Chondrocyte (in vitro differentiated cells): ENCODE measurements around the gene PLXNA4. TPM values are rescaled to one million over a fixed set of nuclear protein-coding genes. Genes with fewer than 3 reads are reported as not detected.

Experiments used
- DNase-seq: peaks from one replicate; pipeline ENCODE4 v3.0.0; 2021; ENCODE audit warnings: mixed read lengths, low spot score
- H3K27ac Mint-ChIP-seq: one replicate; pipeline ENCODE4 v1.8.0; 2021; ENCODE audit warnings: mild to moderate bottlenecking, moderate library complexity, mixed read lengths; ENCODE audit not compliant: unreplicated experiment
- H3K27me3 Mint-ChIP-seq: 2 replicates; pipeline ENCODE4 v1.8.0; 2021; ENCODE audit warnings: low read depth, mixed read lengths
- H3K36me3 Mint-ChIP-seq: 2 replicates; pipeline ENCODE4 v1.8.0; 2021; ENCODE audit warnings: low read depth, mixed read lengths
- H3K4me1 Mint-ChIP-seq: 2 replicates; pipeline ENCODE4 v1.8.0; 2021; ENCODE audit warnings: low read depth, mild to moderate bottlenecking, mixed read lengths
- H3K4me3 Mint-ChIP-seq: one replicate; pipeline ENCODE4 v1.8.0; 2021; ENCODE audit warnings: mild to moderate bottlenecking, moderate library complexity, mixed read lengths; ENCODE audit not compliant: unreplicated experiment
- H3K9me3 Mint-ChIP-seq: 2 replicates; pipeline ENCODE4 v1.8.0; 2021; ENCODE audit warnings: low read depth, mixed read lengths
- CTCF ChIP-seq: fragments of 200-600 bp; sonication (generic); IDR thresholded peaks from 2 replicates; pipeline ENCODE4 v1.5.0; 2021; ENCODE audit warnings: antibody characterized with exemption, mild to moderate bottlenecking, moderate library complexity
- total RNA-seq: library from RNA; stranded (reverse); gene quantifications from 3 replicates; pipeline ENCODE4 v1.2.1, GENCODE V29; 2021

PLXNA4 gene
- total RNA-seq, 1 donor from 2014 or later = 11.3 TPM

- TF ChIP-seq CTCF = no peak
- peaks cover 20% of the 10 kb centered on the region for H3K4me1 Mint-ChIP-seq
- H3K36me3 Mint-ChIP-seq = peaks cover 10% of the 10 kb centered on the region
- no peaks in the 10 kb centered on the region for H3K27me3 Mint-ChIP-seq
- H3K9me3 Mint-ChIP-seq = no peaks in the 10 kb centered on the region
- no peak overlapping the region for H3K4me3 Mint-ChIP-seq
- no peak for DNase-seq
- no peak overlapping the region for H3K27ac Mint-ChIP-seq
Observed at GRCh38 chr7:132489776-132490237, 86.5 kb downstream of the PLXNA4 start.

- H3K4me3 Mint-ChIP-seq = no peak overlapping the region
- no peaks in the 10 kb centered on the region for H3K27me3 Mint-ChIP-seq
- no peak for TF ChIP-seq CTCF
- H3K36me3 Mint-ChIP-seq = peaks cover 10% of the 10 kb centered on the region
- H3K27ac Mint-ChIP-seq = no peak overlapping the region
- DNase-seq = no peak
- H3K9me3 Mint-ChIP-seq = no peaks in the 10 kb centered on the region
- H3K4me1 Mint-ChIP-seq = peaks cover 20% of the 10 kb centered on the region
Observed at GRCh38 chr7:132488634-132489302, 87.5 kb downstream of the PLXNA4 start.

- TF ChIP-seq CTCF = no peak
- Mint-ChIP-seq H3K27ac (no peak overlapping the region), H3K9me3 (no peaks in the 10 kb centered on the region), H3K27me3 (no peaks in the 10 kb centered on the region), H3K4me1 (peaks cover 15% of the 10 kb centered on the region), H3K36me3 (peaks cover 10% of the 10 kb centered on the region), H3K4me3 (no peak overlapping the region)
- DNase-seq = no peak
Observed at GRCh38 chr7:132486274-132486610, 90.0 kb downstream of the PLXNA4 start.

- H3K4me1 Mint-ChIP-seq = peaks cover 15% of the 10 kb centered on the region
Observed at GRCh38 chr7:132485600-132486273, 90.5 kb downstream of the PLXNA4 start.

GRCh38 chr7:132485136-132485535, 91.1 kb downstream of the PLXNA4 start:
- Mint-ChIP-seq H3K4me3 (no peak overlapping the region), H3K4me1 (peaks cover 15% of the 10 kb centered on the region), H3K27me3 (no peaks in the 10 kb centered on the region), H3K36me3 (peaks cover 10% of the 10 kb centered on the region), H3K27ac (no peak overlapping the region), H3K9me3 (no peaks in the 10 kb centered on the region)
- TF ChIP-seq CTCF = no peak
- no peak for DNase-seq

More at GRCh38 chr7:132485600-132486273, 90.5 kb downstream of the PLXNA4 start:
- H3K27me3 Mint-ChIP-seq = no peaks in the 10 kb centered on the region
- H3K4me3 Mint-ChIP-seq = no peak overlapping the region
- peaks cover 10% of the 10 kb centered on the region for H3K36me3 Mint-ChIP-seq
- H3K9me3 Mint-ChIP-seq = no peaks in the 10 kb centered on the region
- DNase-seq = no peak
- H3K27ac Mint-ChIP-seq = no peak overlapping the region
- no peak for TF ChIP-seq CTCF
